ELR (cell line): ENCODE data around the gene MATR3.
A peak's percentile ranks its signal among the peaks of the same experiment; 100 is the strongest.

Source experiments
- DNase-seq: peaks from one replicate; pipeline ENCODE4 v3.0.0-alpha.2; 2015; ENCODE audit warnings: low read depth

The MATR3 gene

DNA sequence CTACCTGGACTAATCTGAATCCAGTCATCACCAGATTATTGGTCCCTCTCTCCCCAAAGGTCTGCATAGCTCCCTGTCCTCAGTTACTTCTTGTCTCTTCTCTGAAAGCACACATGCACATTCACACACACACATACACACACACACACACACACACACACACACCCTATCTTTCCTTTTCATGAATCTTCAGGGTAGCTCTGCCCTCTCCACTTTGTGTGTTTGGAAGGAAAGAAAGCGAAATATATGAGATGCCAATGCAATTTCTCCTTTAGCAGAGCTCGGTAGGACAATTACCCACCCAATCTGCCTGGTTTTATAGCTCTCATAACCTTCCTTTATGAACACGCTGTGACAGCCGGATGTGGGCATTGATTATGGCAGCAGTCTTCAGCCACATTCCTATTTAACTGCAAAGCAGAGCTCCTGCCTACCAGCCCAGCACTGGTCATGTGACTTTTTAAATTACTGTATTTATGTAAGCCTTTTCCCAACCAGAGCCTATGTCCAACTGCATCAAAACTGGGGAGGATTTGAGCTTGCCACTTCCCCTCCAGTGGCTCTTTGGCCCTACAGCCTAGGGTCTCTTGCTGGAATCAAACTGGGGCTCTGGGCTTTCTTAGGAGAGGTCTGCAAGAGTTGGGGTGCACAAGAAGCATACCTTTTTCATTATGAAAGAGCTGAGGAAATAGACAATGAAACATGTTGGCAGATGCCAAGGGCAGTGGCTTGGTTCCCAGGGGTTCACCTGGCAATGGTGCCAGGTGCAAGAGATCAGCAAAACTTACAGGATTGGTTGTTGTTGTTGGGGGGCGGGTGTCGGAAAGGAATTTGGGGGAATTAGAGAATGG lies 20.8 kb upstream of the MATR3 start:
- peak; percentile 82 for DNase-seq

DNA sequence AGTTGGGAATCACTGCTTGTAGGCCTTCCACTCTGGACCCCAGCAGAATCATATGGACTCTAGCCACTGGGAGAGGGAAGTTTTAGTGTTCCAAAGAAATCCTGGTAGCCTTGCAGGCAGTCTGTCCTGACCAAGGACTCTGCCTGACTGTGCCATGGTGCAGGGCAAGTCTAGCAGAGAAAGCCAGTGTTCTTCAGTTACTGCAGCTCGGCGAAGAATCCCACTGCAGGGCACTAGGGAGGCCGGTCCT lies 20.3 kb upstream of the MATR3 start:
- no peak for DNase-seq

DNA sequence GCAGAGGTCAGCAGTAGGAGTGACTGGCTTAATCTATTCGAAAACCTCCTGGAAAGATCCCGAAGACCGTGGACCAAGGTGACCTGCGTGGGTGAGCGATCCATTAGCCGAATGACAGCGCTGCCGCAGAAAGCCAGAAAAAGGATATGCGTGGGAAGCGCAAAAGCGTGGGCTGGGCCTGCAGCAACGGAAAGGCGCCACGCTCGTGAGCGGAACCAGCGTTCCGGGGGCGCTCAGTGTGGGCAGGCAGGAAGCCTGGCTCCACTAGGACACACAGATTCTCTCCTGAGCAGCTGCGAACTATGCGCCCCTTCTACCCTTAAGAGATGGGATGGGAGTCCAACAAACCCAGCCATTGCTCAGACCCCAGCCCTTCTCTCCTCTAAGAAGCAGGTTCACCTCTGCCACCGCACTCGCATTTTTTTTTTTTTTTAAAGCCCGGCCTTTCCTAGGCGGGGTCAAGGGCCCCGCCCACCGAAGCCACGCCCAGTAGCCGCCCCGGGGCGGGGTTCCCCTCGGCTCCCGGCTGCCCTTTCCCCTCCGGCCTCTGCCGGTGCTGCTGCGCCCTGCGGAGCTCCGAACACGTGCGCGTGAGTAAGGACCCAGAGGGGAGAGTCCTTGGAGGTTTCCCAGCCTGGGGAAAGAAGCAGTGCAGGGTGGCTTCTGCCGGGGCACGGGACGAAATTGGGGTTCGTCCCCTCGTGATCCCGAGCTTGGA lies 19.8 kb upstream of the MATR3 start:
- DNase-seq: peak; percentile 95

DNA sequence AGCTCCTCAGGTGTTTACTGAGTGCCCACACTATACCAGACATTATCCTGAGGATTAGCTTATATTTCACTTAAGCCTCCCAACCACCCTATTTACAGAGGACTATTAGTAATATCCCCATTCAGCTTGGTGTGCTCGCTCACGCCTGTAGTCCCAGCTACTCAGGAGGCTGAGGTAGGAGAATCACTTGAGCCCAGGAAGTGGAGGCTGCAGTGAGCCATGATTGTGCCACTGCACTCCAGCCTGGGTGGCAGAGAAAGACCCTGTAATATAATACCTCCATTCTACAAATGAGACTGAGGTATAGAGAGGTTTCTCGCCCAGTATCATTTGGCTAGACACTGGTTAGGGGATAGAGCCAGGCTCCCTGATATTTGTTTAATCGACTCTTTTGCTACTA lies 18.0 kb upstream of the MATR3 start:
- DNase-seq: no peak

DNA sequence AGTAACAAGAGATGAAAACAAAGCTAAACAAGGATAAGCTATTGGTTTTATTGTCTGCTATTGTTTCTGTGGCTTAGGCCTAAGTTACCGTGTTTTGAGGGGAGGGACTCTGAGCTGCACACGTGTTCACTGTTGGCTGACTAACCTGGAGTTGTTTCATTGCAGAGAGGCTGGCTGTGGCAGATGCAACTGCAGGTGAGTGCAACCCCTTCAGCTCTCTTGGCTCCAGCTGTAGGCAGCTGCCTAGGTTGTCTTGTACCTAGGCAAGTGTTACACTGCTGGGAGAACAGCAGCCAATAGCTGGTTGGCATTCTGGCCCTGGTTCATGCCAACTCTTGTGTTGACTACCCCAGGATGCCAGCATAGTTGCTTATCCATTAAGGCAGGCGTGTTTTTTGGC lies 17.6 kb upstream of the MATR3 start:
- DNase-seq: peak; percentile 48

DNA sequence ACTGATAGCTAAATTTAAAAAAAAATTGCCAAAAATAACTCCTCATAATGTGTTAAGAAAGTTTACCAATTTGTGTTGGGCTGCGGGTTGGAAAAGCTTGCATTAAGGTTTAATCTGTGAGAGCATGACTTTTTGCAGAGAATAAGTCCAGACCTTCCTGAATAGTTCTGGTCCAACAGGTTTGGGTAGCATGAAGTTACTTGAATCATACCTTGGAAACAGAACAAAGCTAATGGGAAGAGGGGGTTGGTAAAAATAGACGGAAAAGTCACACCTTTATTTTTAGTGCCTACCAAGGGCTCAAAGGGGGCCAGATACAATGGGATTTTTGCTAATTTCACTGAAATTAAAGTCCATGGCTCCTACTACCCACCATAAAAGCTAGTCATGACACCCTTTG lies 17.1 kb upstream of the MATR3 start:
- no peak for DNase-seq

DNA sequence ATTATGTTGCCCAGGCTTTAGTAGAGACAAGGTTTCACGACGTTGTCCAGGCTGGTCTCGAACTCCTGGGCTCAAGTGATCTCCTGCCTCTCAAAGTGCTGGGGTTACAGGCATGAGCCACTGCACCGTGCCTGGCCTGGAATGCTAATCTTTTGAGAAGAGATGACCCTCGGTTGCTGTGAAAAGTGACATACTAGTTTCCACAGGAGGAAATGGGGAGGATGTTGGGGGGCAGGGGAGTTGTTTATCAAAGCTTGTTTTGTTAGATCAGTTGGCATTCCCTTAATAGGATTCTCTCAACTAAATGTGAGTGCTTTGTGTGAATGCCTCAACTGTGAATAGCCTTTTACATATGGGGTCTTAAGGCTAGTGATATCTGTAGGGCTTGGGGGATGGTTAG lies 16.4 kb upstream of the MATR3 start:
- no peak for DNase-seq

DNA sequence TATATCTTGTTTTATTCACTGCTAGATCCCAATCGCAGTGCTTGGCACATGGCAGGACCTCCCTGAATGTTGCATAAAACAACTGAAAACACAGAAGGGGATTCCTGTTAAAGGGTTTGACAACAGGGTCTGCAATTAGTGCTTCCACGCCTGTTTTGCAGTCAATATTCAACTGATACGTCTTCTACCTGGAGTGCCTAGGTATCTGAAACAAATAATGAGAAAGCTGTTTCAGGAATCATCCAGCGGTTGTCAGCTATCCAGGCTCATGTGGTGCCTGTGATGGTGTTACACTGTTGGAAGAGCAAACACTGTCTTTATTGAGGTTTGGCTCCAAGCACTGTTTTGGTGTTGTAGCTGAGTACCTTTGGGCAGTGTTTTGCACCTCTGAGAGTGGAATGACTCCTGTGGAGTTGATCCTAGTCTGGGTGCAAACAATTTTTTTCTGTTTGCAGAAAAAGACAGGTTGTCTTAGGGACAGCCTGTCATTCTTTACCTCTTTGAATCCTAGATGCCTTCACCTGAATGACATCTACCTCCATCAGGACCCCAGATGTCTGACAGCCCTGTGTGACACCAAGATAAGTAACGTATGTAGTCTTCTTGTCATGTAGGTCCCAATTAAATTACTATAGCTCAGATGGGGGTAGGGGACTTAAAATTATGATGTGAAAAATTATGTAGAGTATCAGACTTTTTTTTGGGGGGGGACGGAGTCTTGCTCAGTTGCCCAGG lies 14.8 kb upstream of the MATR3 start:
- no peak for DNase-seq

DNA sequence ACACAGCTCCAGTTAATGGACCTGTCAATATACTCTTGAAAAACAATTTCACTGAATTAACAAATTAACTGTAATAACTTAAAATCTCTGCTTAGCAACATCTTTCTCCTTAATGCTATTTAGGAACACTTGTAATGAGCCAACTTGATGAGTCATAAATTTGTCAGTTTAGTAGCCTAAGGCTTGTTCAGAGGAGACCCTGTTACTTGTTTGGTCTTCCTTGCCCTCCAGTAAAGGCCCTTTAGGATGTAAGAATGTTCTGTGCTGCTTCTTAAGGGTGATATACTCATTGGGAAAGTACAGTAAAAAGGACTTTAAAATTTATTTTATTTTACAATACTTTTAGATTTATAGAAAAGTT lies 11.4 kb upstream of the MATR3 start:
- DNase-seq: peak; percentile 73

DNA sequence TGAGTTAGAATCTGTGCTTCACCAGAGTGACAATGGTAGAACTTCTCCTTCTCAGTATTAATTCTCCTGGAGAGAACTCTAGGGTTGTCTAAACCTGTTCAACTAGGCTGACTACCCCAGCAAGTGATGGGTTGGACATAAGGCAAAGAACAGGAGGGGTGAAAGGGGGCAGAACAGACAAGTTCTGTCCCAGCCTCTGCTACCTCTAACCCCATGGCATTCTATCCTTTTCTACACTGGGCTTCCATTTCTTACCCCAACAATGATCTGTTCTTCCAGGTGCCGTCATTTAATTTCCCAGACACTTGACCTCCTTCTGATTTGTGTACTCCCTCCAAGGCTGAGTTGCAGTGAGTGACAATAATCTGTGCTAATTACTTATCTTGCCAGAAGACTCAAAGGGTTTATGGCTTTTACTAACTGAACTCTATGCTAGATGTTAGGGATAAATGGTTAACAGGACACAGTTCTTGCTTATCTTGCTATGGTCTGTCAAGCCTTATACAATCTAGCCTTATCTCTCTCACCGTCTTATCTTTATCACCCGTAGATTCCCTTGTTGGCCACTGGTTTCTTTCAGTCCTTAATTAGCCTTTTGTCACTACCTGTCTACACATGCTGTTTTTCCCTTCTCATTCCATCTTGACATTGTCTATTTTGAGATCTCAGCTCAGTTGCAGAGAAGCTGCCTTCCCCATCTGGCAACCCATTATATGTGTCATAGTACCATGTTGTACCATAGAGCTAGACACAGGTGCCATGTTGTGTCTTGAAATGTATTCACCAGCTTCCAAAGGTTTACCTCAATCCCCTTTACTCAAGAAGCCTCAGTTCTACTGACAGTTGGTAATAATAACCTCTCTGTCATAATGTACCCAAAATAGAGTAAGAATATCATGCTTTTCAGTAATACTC lies 10.0 kb upstream of the MATR3 start:
- DNase-seq: no peak

DNA sequence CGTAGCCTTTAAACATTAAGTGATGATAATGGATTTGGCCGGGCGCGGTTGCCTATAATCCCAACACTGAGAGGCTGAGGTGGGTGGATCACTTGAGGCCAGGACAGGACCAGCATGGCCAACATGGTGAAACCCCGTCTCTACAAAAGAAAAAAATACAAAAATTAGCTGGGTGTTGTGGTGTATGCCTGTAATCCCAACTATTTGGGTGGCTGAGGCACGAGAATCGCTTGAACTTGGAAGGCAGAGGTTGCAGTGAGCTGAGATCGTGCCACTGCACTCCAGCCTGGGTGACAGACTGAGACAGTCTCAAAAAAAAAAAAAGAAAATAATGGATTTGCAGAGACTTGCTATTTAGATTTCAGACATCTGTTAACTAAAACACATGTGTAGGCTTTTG lies 9.2 kb upstream of the MATR3 start:
- DNase-seq: no peak

DNA sequence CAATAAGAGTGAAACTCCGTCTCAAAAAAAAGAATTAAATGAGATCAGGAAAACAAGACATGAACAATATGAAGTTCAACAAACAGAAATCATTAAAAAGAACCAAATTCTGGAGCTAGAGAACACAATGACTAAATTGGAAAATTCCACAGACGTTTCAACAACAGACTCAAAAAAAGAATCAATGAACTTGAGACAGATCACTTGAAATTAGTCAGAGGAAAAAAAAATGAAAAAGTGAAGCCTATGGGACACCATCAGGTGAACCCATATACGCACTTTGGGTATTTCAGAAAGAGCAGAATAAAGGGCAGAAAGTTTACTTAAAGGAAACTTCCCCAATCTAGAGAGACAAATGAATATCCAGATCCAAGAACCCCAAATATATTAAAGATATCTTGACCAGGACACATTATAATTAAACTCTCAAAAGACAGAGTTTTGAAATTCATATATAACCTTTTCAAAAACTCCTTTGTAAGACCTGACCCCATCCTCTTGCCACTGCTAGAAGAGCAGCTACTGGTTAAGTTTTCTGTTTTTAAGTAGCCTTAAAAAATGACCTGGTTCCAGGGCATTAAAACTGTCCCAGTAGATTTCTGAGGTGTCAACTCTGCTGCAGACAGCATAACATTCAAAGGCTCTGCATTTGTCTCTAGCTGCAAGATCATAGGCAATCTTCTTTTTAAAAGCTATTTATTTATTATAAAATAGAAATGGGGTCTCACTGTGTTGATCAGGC lies 7.7 kb upstream of the MATR3 start:
- peak; percentile 30 for DNase-seq

DNA sequence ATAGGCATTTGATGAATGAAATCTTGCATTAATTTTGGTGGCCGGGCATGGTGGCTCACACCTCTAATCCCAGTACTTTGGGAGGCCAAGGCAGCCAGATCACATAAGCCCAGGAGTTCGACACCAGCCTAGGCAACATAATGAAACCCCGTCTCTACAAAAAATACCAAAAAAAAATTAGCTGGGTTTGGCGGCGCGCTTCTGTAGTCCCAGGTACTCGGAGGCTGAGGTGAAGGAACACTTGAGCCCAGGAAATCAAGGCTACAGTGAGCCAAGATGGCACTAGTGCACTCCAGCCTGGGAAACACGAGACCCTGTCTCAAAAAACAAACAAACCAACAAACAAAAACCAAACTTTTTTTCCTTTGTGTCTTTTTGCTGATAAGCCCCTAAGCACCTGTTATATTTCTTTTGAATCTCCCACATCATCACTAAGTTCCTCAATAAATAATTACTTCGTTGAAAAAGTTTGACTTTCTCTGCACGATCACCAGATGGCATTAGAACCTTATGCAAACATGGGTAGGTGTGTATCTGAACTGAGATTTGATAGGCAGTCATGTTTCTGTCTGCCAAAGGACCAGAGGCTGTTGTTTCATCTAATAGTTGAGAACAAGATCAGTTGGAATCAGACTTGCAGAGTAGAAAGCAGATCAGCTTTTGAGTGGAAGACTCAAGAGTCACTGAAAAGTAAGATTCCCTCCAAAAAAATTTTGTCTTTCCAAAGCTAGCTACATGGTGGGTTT lies 5.5 kb upstream of the MATR3 start:
- DNase-seq: peak; percentile 46

DNA sequence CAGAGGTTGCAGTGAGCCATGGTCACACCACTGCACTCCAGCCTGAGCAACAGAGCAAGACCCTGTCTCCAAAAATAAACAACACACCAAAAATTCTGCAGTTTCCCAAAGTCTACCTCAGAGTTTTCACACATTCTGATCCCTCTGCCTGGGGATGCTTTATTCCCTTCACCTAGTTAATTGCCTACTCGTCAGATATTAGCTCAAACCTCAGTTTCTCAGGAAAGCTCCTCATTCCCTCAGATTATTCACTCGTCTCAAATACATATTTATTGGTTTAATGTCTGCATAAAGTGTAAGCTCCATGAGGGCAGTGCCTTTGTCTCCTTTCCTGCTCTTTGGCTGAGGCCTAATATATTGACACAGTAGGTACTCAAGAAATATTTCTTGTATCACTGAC lies 2.5 kb upstream of the MATR3 start:
- no peak for DNase-seq

DNA sequence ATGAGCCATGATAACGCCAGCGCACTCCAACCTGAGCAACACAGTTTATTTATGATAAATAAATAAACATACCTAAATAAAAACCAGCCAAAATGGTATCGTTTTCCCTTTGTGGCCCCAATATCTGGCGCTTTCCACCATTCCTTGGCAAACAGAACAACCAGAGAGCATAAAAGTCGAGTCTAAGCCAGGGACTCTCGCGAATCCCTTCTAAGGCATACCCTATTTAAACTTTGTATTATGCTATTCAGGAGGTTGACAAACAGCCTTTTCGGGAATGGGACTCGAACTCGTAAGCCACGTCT lies 386 bp upstream of the MATR3 start:
- no peak for DNase-seq

DNA sequence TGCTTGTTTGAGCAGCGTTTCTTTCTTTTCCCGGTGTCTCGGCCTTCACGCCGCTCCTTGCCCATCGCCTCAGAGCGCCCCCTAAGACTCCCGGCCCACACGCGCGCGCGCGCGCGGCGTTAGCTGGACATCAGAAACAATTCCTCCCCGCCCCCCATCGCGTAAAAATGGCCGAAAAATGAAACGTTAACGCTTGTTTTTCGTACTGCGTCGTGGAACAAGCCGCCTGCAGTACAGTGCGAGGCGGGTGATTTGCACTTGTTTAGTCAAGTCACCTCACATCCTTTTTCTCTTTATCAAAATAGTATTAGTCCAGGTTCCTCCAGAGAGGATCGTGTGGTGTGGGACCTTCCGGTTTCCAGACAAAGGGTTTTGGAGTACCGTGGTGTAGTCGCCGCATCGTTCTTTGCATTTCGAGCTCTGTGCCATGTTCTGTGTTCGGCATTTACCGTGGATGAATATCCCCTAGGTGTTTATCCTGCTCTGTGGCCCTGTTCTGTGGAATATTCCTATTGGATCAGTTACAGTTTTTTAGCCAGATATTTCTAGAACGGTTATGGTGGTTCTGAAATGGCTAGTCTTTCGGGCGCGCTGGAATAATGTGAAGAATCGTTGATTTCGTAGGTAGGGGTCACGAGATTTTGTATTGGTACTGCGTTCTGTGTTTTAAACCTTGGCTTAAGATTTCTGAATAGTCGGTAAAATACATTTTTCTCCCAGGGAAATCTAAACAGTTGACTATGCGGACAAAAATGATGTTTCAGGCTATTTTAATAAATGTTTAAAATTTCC lies 1.0 kb downstream of the MATR3 start:
- DNase-seq: peak; percentile 87

DNA sequence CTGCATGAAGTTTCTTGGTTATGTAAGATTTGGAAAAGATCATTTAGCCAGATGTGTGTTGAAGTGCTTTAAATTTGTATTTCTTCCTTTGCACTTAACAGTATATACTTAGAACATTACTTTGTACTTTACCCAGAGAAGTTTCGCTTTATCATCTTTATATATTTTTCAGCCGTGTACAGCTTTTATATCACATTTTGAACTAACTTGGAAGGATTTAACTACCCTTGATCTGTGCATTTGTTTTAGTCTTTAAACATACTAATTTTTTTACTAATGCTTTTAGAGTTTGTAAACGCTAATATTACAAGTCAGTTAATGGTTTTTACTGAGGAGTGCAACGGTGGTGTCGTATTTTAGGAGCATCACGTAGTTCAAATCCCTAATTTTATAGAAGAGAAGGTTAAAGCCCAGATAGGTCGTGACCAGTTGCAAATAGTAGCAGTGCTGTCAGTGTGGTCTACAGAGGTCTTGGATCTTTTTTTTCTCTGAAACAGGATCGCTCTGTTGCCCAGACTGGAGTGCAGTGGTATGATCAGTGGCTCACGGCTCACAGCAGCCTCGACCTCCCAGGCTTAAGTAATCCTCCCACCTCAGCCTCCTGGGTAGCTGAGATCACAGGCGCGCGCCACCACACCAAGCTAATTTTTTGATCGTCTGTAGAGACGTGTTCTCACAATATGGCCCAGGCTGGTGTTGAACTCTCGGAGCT lies 2.0 kb downstream of the MATR3 start:
- no peak for DNase-seq

DNA sequence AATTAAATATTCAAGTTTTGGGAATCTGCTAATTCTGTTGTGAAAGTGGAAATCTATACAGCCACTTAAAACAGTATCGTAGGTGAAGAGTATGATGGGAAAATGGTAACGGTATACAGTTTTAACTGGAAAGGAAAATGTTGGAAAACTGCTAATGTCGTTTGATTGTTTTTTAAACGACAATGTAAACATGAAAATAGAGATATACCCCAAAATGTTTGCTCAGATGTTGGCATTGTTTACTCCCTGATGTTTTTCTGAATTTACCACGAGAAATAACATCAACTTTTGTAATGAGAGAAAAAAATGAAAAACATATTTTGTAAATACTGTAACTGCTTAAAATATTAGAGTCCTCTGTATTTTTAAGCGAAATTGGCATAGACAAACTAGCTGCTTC lies 2.7 kb downstream of the MATR3 start:
- no peak for DNase-seq

DNA sequence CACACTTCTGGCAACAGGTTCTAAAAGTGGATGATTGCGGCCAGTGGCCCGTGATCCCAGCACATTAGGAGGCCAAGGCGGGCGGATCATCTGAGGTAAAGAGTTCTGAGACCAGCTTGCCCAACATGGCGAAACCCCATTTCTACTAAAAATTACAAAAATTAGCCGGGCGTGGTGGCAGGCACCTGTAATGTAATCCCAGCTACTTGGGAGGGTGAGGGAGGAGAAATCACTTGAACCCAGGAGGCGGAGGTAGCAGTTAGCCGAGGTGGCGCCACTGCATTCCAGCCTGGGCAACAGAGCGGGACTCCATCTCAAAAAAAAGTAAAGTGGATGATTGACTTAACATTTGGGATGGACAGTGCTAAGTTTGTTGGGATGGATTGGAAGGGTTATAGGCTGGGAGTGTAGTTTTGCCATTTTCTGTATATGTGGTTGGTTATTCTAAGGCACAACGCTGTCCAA lies 3.4 kb downstream of the MATR3 start:
- no peak for DNase-seq
